ENCODE results near the gene PCDHGA1.
A peak's percentile ranks its signal among the peaks of the same experiment; 100 is the strongest.
"Not testable (repeated sequence)": the region's sequence is repeated elsewhere in the genome, so short reads cannot be mapped to it uniquely, and the experiment has no call there.

PCDHGA1 gene

DNA sequence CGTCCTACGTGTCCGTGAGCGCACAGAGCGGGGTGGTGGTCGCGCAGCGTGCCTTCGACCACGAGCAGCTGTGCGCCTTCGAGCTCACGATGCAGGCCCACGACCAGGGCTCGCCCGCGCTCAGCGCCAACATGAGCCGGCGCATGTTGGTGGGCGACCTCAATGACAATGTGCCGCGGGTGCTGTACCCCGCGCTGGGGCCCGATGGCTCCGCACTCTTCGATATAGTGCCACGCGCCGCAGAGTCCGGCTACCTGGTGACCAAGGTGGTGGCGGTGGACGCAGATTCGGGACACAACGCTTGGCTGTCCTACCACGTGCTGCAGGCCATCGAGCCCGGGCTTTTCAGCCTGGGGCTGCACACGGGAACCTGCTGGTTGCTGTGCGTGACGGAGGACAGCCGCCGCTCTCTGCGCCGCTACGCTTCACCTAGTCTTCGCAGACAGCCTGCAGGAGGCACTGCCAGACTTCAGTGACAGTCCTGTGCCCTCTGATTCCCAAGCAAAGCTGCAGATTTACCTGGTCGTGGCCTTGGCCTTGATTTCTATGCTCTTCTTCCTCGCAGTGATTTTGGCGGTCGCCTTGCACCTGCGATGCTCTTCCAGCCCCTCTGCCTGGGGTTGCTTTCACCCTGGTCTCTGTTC lies 97.6 kb downstream of the PCDHGA1 start:
- Histone ChIP-seq H3K4me3 (no peak overlapping the region), H3K27ac (no peak overlapping the region)

DNA sequence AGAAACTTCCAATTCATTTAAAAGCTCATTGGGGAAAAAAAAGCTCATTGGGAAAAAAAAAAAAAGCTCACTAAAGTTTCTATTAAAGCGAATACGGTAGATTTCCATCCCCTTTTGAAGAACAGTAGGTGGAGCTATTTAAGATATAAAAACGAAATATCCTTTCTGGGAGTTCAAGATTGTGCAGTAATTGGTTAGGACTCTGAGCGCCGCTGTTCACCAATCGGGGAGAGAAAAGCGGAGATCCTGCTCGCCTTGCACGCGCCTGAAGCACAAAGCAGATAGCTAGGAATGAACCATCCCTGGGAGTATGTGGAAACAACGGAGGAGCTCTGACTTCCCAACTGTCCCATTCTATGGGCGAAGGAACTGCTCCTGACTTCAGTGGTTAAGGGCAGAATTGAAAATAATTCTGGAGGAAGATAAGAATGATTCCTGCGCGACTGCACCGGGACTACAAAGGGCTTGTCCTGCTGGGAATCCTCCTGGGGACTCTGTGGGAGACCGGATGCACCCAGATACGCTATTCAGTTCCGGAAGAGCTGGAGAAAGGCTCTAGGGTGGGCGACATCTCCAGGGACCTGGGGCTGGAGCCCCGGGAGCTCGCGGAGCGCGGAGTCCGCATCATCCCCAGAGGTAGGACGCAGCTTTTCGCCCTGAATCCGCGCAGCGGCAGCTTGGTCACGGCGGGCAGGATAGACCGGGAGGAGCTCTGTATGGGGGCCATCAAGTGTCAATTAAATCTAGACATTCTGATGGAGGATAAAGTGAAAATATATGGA lies 100.2 kb downstream of the PCDHGA1 start, which contains the start of gene PCDHGA12:
Gene PCDHGA12 (plus strand): TSS at position 176 of the 782 bp plus-strand sequence. CDS start 253 bp downstream, at position 429.
- Histone ChIP-seq H3K27ac (no peak within 1 kb of the TSS), H3K4me3 (peak within 1 kb of the TSS in 3 of 7 experiments; percentile 6 to 15 (median 12))

DNA sequence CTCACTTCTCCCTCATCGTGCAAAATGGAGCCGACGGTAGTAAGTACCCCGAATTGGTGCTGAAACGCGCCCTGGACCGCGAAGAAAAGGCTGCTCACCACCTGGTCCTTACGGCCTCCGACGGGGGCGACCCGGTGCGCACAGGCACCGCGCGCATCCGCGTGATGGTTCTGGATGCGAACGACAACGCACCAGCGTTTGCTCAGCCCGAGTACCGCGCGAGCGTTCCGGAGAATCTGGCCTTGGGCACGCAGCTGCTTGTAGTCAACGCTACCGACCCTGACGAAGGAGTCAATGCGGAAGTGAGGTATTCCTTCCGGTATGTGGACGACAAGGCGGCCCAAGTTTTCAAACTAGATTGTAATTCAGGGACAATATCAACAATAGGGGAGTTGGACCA lies 101.0 kb downstream of the PCDHGA1 start:
- H3K4me3 ChIP-seq, result peak overlapping the region in 3 of 7 experiments; percentile 6 to 15 (median 12)
- H3K27ac ChIP-seq, result no peak overlapping the region

DNA sequence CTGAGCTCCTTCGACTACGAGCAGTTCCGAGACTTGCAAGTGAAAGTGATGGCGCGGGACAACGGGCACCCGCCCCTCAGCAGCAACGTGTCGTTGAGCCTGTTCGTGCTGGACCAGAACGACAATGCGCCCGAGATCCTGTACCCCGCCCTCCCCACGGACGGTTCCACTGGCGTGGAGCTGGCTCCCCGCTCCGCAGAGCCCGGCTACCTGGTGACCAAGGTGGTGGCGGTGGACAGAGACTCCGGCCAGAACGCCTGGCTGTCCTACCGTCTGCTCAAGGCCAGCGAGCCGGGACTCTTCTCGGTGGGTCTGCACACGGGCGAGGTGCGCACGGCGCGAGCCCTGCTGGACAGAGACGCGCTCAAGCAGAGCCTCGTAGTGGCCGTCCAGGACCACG lies 102.0 kb downstream of the PCDHGA1 start:
- H3K27ac ChIP-seq, H3K4me3 ChIP-seq: not testable (repeated sequence)

DNA sequence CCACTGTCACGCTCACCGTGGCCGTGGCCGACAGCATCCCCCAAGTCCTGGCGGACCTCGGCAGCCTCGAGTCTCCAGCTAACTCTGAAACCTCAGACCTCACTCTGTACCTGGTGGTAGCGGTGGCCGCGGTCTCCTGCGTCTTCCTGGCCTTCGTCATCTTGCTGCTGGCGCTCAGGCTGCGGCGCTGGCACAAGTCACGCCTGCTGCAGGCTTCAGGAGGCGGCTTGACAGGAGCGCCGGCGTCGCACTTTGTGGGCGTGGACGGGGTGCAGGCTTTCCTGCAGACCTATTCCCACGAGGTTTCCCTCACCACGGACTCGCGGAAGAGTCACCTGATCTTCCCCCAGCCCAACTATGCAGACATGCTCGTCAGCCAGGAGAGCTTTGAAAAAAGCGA lies 102.4 kb downstream of the PCDHGA1 start:
- H3K27ac ChIP-seq, H3K4me3 ChIP-seq: not testable (repeated sequence)

DNA sequence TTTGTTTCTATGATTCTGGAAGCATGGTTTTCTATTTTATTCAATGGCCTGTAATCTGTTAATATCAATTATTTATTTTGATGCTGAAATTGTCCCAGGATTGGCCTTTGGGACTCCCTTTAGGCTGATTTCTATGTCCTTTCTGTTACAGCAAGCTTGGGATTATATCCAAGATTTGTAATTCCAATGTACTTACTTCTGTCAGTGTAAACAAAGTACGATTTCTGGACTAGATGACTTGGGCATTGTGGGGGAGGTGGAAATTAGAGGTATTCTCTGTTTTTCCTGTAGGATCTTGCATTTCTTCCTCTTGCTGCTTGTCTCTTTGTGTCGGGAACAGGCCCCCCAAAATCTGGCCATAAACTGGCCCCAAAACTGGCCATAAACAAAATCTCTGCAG lies 103.7 kb downstream of the PCDHGA1 start:
- Histone ChIP-seq H3K27ac (no peak overlapping the region), H3K4me3 (no peak overlapping the region)

DNA sequence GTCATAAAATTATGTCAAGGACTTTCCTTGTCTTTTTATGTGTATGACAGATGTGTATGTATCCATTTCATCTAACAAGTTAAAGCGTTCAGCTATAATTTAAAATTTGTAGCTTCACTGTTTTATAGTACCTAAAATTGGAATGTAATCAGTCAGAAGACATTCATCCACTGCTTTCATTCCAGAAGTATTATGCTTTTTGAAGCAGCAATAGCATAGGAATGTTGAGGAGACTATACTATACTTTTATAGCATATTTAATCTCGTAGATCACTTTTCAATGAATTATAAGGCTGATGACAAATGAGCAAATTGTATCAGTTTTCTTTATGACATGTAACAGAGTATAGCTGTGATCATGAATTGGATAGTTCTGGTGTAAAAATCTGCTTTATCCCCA lies 106.9 kb downstream of the PCDHGA1 start:
- Histone ChIP-seq H3K4me3 (no peak overlapping the region), H3K27ac (no peak overlapping the region)

DNA sequence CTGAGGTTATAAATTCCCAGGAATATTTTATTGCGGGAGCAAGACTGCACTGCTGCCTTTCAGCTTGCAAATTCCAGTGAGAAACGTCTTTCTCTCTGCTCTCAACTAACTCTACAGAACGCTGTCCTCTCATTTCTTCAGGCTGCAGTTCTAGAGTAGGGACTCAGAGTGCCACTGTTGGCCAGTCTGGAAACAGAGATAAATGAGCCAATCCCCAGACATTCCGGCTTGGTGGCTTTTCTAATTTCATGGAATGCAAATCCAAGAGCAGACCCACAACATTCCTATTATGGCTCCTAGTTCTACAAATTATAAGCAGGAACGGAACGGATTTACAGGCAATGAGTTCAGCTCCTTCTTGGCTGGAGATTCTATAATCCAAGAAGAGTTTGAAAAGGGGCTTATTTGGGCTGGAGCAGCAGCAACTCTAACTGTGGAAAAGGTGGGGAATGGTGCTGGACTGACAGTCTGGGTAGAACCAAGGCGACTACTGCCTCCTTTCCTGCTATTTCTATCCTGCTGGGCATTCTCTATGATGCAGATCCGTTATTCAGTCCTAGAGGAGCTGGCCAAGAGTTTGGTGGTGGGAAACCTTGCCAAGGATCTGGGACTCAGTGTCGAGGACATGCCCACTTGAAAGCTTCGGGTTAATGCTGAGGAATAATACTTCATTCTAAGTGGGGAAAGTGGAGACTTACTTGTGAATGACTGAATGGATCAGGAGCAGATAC lies 109.3 kb downstream of the PCDHGA1 start:
- H3K4me3 ChIP-seq, result no peak overlapping the region

DNA sequence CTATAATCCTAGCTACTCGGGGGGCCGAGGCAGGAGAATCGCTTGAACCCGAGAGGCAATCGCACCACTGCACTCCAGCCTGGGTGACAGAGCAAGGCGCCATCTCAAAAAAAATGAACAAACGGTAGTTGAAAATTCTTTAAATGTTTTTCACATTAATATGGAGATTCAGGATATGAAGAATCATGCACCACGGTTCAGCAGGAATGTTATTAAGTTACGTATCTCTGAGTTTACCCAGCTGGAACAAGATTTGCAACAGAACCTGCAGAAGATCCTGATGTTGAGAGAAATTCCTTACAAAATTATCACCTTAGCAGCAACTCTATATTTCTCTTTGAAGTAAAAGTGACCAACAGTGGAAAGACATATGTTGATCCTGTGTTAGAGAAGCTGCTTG lies 110.0 kb downstream of the PCDHGA1 start:
- H3K4me3 ChIP-seq, result no peak overlapping the region
- no peak overlapping the region for H3K27ac ChIP-seq

More for the DNA sequence above, 109.3 kb downstream of the PCDHGA1 start:
- H3K27ac ChIP-seq, result no peak overlapping the region

DNA sequence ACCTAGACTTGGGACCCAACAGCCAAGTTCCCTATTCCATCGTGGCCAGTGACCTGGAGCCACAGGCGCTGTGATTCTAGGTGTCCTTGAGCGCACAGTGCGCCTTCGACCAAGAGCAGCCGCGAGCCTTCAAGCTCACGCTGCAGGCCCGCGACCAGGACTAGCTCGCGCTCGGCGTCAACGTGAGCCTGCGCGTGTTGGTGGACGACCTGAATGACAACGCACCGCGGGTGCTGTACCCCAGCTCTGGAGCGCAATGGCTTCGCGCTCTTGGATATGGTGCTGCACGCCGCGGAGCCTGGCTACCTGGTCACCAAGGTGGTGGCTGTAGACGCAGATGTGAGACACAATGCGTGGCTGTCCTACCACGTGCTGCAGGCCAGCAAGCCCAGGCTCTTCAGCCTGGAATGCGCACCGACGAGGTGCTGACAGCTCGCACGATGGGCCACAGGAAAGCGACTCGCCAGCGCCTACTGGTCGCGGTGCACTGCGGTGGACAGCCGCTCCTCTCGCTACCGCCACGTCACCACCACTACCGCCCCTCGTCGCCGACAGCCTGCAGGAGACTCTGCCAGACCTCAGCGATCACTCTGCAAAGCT lies 111.4 kb downstream of the PCDHGA1 start:
- H3K4me3 ChIP-seq, result no peak overlapping the region

DNA sequence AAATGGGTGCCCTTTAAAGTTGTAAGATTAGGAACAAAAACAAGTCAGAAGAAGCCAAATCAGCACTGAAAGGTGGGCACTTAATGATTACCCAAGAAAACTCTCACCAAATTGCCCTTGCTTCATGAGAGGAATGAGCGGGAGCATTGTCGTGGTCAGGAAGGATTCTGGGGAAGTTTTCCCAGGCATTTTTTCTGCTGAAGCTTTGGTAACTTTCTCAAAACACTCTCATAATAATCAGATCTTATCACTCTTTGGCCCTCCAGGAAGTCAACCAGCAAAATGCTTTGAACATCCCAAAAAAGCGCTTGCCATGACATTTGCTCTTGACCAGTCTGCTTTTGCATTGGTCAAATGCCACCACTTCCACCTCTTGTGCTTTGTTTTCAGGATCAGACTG lies 135.0 kb downstream of the PCDHGA1 start:
- Histone ChIP-seq H3K27ac (no peak overlapping the region), H3K4me3 (no peak overlapping the region)

More for the DNA sequence above, 111.4 kb downstream of the PCDHGA1 start:
- no peak overlapping the region for H3K27ac ChIP-seq

DNA sequence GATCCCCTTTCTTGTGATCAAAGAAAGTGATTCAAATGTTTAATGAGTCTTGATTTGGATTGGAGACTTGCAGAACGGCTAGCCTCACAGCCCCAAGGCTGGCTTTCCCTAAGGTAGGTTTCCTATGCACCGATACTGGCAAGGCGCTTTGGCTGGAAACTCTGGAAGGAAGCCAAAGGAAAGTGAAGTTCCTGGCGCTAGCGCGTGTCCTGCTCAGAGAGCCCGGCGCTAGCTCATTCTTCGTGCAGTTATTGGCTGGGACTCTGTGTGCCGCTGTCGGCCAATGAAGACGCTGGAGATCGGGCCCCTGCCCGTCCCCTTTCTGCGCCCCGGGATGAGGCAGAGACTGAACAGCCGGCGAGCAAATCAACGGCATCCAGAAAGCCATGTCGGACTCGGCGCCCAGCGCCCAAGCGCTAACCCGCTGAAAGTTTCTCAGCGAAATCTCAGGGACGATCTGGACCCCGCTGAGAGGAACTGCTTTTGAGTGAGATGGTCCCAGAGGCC lies 145.4 kb downstream of the PCDHGA1 start, which contains the start of gene PCDHGC3:
Gene PCDHGC3 (plus strand): TSS at position 342 of the 507 bp plus-strand sequence. CDS start 151 bp downstream, at position 493.
- H3K27ac ChIP-seq, result peak within 1 kb of the TSS; percentile 13 to 89 (median 78)
- peak within 1 kb of the TSS; percentile 44 to 71 (median 48) for H3K4me3 ChIP-seq

DNA sequence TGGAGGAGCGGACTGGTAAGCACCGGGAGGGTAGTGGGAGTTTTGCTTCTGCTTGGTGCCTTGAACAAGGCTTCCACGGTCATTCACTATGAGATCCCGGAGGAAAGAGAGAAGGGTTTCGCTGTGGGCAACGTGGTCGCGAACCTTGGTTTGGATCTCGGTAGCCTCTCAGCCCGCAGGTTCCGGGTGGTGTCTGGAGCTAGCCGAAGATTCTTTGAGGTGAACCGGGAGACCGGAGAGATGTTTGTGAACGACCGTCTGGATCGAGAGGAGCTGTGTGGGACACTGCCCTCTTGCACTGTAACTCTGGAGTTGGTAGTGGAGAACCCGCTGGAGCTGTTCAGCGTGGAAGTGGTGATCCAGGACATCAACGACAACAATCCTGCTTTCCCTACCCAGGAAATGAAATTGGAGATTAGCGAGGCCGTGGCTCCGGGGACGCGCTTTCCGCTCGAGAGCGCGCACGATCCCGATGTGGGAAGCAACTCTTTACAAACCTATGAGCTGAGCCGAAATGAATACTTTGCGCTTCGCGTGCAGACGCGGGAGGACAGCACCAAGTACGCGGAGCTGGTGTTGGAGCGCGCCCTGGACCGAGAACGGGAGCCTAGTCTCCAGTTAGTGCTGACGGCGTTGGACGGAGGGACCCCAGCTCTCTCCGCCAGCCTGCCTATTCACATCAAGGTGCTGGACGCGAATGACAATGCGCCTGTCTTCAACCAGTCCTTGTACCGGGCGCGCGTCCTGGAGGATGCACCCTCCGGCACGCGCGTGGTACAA lies 146.0 kb downstream of the PCDHGA1 start:
- peak overlapping the region; percentile 13 to 89 (median 78) for H3K27ac ChIP-seq
- H3K4me3 ChIP-seq, result peak overlapping the region; percentile 44 to 71 (median 48)

DNA sequence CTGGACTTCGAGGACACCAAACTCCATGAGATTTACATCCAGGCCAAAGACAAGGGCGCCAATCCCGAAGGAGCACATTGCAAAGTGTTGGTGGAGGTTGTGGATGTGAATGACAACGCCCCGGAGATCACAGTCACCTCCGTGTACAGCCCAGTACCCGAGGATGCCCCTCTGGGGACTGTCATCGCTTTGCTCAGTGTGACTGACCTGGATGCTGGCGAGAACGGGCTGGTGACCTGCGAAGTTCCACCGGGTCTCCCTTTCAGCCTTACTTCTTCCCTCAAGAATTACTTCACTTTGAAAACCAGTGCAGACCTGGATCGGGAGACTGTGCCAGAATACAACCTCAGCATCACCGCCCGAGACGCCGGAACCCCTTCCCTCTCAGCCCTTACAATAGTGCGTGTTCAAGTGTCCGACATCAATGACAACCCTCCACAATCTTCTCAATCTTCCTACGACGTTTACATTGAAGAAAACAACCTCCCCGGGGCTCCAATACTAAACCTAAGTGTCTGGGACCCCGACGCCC lies 146.8 kb downstream of the PCDHGA1 start:
- H3K27ac ChIP-seq, result peak overlapping the region in 16 of 21 experiments; percentile 48 to 89 (median 82)
- H3K4me3 ChIP-seq, result peak overlapping the region; percentile 44 to 71 (median 48)

DNA sequence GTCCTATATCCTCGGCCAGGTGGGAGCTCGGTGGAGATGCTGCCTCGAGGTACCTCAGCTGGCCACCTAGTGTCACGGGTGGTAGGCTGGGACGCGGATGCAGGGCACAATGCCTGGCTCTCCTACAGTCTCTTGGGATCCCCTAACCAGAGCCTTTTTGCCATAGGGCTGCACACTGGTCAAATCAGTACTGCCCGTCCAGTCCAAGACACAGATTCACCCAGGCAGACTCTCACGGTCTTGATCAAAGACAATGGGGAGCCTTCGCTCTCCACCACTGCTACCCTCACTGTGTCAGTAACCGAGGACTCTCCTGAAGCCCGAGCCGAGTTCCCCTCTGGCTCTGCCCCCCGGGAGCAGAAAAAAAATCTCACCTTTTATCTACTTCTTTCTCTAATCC lies 147.5 kb downstream of the PCDHGA1 start:
- Histone ChIP-seq H3K4me3 (peak overlapping the region; percentile 44 to 71 (median 48)), H3K27ac (peak overlapping the region in 1 of 21 experiments; percentile 7)

DNA sequence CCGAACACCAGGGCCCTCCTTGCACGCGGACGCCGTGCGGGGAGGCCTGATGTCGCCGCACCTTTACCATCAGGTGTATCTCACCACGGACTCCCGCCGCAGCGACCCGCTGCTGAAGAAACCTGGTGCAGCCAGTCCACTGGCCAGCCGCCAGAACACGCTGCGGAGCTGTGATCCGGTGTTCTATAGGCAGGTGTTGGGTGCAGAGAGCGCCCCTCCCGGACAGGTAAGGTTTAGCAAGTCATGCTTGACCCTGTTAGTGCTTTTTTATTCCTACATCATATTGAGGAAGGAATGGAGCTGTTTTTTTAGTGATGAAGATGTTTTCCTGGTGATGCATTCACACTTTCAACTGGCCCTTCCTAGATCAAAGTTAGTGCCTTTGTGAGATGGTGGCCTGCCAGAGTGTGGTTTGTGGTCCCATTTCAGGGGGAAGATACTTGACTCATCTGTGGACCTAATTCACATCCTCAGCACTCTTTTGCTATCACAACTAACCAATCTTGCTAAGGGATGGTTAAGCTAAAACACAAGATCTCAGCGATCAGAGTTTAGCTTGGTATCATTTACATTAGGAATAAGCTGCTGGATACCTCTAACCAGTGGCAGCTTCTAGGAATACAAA lies 148.1 kb downstream of the PCDHGA1 start:
- H3K27ac ChIP-seq, result no peak overlapping the region
- peak overlapping the region; percentile 44 to 71 (median 48) for H3K4me3 ChIP-seq

DNA sequence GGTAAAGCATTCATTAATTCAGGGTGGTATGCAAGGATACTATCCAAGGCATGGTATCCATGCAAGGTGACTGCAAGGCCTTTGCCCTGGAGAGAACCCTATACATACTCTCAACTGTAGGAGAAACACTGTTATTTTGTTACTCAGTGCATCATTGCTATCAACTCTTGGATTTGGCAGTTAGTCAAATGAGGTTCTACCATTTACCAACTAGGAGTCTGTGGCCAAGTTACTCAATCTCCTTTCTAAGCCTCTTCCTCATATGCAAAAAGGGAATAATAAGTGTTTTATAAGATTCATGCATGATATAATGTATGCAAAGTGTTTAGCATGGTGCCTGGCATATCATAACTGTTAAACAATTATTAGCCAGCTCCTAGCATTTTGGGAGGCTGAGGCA lies 149.5 kb downstream of the PCDHGA1 start:
- Histone ChIP-seq H3K27ac (no peak overlapping the region), H3K4me3 (peak overlapping the region in 1 of 7 experiments; percentile 5)

DNA sequence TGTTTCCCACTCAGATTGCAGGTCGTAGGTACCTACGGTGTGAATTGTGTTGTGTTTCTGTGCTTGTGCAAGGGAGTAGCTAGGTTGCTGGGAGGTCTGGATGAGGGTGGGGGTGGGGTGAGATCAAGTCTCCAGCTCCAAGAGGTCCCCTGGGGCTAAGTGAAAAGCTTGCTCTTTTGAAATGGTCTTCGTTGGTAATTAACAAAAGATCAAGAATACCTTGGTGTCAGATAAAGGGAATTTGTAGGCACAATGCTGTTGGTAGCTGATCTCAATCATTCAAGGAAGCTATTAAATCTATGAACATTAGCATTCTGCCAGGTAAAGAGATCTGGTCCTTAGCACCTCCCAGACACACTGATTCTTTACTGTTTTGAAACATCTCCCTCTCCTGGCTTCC lies 153.6 kb downstream of the PCDHGA1 start:
- H3K27ac ChIP-seq, result no peak overlapping the region
- no peak overlapping the region for H3K4me3 ChIP-seq
